Astrocyte of the cerebellum (primary cell): Measurements from ENCODE around the gene ITGB8.

Experiments used
- DNase-seq: peaks from one replicate; pipeline ENCODE4 v3.0.0-alpha.2; 2011; ENCODE audit warnings: low read depth
- H3K4me3 ChIP-seq: 2 replicates; pipeline ENCODE4 v1.5.1; 2011; ENCODE audit warnings: mild to moderate bottlenecking, low read depth, low read length, moderate library complexity
- in situ Hi-C: cut with HindIII; loops from 2 replicates; pipeline ENCODE4 v1.10.0; 2017; ENCODE audit warnings: low sequenced_read_pairs
- TF ChIP-seq, protein P1 (sequence below): IDR thresholded peaks from 2 replicates; pipeline ENCODE4 v1.5.1; 2012; ENCODE audit warnings: low read length, low read depth, moderate library complexity, mild to moderate bottlenecking; ENCODE audit errors: missing control alignments

ITGB8 gene

DNA sequence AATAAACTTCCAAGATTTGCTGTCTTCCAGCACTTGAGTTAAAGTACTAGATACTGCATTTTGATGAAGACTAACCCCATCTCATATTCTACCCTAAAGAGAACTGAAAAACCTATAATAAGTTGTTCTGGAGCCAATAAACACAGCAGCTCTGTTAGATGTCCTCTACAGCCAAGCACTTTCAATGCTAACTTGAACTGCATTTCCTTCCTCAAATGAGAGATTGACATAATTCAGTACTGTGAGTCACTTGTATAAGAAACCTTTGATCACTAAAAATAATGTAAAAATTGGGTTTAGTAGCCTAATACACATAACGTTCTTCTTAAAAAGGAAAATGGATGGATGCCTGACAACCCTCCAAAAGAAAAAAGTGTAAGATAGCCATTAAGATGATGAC lies 81.3 kb downstream of the ITGB8 start:
- TF ChIP-seq, protein P1, sequence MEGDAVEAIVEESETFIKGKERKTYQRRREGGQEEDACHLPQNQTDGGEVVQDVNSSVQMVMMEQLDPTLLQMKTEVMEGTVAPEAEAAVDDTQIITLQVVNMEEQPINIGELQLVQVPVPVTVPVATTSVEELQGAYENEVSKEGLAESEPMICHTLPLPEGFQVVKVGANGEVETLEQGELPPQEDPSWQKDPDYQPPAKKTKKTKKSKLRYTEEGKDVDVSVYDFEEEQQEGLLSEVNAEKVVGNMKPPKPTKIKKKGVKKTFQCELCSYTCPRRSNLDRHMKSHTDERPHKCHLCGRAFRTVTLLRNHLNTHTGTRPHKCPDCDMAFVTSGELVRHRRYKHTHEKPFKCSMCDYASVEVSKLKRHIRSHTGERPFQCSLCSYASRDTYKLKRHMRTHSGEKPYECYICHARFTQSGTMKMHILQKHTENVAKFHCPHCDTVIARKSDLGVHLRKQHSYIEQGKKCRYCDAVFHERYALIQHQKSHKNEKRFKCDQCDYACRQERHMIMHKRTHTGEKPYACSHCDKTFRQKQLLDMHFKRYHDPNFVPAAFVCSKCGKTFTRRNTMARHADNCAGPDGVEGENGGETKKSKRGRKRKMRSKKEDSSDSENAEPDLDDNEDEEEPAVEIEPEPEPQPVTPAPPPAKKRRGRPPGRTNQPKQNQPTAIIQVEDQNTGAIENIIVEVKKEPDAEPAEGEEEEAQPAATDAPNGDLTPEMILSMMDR: no peak
- no peak for DNase-seq
- in situ Hi-C loops: no loop called here

DNA sequence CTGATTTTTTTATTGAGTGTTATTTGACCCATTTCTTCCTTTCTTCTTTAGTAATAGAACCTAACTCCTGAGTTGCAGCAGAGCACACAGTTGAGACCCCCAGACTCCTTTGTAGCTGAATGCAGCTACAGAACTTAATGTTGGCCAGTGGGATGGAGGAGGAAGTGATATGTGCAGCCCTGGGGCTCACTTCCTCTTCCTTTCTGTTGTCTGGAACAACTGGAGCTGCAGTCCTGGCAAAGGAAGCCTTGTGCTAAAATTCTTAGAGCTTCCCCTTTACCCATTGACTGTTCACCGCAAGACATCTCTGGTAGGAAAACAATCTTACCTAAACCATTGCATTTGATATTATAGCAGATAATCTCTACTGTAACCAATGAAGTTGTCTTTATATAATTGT lies 86.6 kb downstream of the ITGB8 start:
- no peak for DNase-seq
- H3K4me3 ChIP-seq: no peak overlapping the region
- TF ChIP-seq, protein P1: no peak
- in situ Hi-C loops: no loop called here

More for the DNA sequence above, 81.3 kb downstream of the ITGB8 start:
- no peak overlapping the region for H3K4me3 ChIP-seq

DNA sequence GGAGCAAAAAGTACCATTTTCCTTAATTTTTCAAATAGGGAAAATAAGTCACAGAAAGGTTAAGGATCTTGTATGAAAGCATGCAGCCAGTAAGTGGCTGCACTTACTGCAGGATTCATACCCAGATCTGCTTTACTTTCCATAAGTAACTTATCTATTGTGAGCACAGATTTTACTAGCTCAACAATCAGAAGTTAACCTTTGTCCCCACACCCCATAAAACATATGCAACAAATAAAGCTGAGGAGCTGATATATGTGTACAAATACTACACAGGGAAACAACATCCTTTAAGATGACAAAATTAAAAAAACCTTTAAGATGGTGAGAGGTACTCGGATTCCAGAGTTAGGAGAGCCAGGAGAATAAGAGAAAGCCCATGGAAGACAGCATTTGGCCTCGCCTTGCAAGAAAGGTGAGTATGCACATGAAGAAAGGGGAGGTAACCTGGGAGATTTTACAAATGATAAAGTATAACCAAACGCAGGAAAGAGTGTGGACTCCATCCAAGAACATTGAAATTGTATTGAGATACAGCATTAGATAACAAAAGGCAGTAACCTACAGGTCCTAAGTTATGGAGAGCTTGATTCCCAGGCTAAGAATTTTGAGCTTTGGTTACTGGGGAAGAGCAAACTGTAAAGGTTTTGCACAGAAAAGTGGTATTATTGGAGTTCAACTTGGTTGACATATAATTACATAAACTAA lies 87.1 kb downstream of the ITGB8 start:
- in situ Hi-C loops: no loop called here
- DNase-seq: no peak
- TF ChIP-seq, protein P1: no peak
- no peak overlapping the region for H3K4me3 ChIP-seq

DNA sequence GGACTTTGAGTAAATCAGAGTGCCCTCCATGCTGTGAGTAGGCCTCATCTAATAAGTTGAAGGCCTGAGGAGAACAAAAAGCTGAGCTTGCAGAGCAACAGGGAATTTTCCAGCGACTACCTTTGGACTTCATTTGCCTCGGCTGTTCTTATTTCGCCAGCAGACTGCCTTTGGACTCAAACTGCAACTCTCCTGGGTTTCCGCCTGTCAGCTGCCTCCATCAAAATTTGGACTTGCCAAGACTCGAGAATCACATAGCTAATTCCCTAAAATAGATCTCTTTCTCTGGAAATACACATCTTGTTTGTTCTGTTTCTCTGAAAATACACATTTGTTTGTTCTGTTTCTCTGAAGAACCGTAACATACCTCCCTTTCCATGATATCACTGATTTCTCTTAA lies 93.8 kb downstream of the ITGB8 start:
- H3K4me3 ChIP-seq: no peak overlapping the region
- TF ChIP-seq, protein P1: no peak
- DNase-seq: no peak
- in situ Hi-C loops: no loop called here

DNA sequence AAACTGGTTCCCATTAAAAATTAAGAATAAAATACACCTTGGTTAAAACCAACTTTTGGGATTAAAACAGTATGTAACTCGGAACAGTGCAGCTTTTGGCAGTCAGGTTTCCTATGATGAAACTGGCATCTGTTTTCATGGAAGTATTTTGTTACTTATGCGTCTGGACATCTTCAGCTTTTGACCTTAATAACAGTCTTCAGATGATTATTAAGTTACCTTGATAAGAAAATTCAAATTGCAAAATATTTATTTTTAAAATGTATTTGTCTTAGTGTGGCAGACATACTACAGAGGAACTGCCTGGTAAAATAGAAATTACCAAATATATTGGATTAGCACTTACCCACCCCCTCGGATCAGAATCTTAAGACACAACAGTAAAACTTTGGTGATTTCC lies 100.0 kb downstream of the ITGB8 start:
- TF ChIP-seq, protein P1: no peak
- DNase-seq: no peak
- no peak overlapping the region for H3K4me3 ChIP-seq
- in situ Hi-C loops: no loop called here

DNA sequence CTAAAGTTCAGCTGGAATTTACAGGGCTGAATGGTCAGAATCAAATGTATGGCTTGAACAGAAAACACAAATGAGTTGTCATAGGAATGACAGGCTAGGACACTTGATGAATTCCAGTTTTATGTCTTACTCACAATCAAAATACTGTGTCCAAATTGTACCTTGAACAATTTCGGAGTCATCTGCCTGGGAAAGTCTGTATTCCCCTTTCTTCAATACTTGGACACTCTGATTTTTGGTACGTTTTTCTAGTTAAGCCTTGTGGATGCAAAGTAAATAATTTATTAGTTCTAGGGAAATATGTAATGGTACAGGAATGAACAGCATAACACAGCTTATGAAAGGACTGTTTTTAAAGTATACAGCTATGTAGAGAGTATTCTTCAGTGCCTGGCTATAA lies 100.4 kb downstream of the ITGB8 start:
- TF ChIP-seq, protein P1: no peak
- DNase-seq: no peak
- in situ Hi-C loops: no loop called here
- no peak overlapping the region for H3K4me3 ChIP-seq

DNA sequence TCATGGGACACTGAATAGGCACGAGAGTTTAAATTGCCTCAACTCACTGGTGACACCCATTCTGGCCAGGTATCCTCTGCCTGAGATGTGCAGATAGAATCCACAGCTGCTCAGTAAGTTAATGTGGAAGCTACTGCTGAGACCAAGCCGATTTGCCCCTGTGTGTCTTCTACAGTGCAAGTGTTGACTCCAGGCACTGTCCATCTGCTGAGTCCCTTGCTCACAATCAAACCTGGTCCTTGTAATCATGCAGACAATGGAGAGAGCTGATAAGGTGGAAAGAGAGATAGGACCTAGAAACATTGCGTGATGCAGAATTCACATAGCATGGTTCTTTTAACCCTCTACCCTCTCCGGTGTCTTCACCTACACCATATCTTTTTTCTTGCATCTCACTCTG lies 101.4 kb downstream of the ITGB8 start:
- TF ChIP-seq, protein P1: no peak
- no peak for DNase-seq
- in situ Hi-C loops: no loop called here
- no peak overlapping the region for H3K4me3 ChIP-seq
